GM18951 (cell line): ENCODE results near the gene ALMS1.
"Not testable (repeated sequence)": the region's sequence is repeated elsewhere in the genome, so short reads cannot be mapped to it uniquely, and the experiment has no call there.

Experiments
- POLR2A ChIP-seq: IDR thresholded peaks from 4 replicates; pipeline ENCODE4 v1.6.1; 2011; ENCODE audit warnings: mild to moderate bottlenecking; ENCODE audit not compliant: insufficient read length, insufficient read depth; ENCODE audit errors: extremely low read depth
- in situ Hi-C: fragments of 300-500 bp; cut with MboI; formaldehyde crosslinking; loops from one replicate; pipeline ENCODE4 v1.12.0; 2022; ENCODE audit warnings: low sequenced_read_pairs, mixed read lengths, inconsistent platforms; ENCODE audit not compliant: unreplicated experiment

ALMS1 gene

DNA sequence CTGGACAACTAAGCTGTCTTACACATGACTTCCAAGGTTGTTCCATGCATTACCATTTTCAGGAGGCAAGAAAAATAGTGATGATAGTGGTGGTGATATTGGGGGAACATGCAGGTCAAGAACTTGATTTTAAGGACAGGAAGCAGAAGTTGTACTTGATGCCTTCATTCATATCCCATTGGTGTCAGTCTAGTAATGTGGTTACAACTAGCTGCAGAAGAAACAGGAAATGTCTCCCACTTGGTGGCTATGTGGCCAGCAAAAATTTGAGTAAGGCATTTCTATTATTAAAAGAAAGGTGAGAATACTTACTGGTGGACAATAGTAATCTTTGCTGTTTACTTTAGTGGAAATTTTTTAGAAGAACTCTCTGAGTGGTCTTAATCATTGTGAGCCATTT, 103.4 kb downstream of the ALMS1 start:
- in situ Hi-C loops = no loop called here
- TF ChIP-seq POLR2A = no peak

- in situ Hi-C loops = no loop called here
- no peak for TF ChIP-seq POLR2A
Observed at GRCh38 chr2:73494031-73494430, 108.4 kb downstream of the ALMS1 start.

DNA sequence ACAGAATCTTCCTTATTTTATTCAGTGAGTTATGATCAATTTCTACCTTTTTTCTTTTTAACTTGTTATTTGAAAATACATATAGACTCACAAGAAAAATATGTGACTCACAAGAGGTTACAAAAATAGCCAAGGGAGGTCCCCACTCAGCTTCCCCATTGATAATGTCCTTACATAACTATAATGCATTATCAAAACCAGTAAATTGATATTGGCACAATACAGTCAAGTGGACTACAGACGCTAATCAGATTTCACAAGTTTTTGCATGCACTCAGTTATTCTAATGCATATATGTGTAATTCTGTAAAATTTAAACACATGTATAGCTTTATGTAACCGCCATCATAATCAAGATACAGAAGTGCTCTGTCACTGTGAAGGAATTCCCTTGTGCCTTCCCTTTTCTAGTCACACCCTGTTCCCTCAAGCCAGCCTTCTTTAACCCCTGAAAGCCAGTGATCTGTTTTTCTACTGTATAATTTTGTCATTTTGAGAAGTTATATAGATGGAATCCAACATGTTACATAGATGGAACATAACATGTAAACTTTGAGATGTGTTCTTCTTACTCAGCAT, 118.4 kb downstream of the ALMS1 start:
- no peak for TF ChIP-seq POLR2A
- in situ Hi-C loops = no loop called here

GRCh38 chr2:73504850-73505249, 119.2 kb downstream of the ALMS1 start:
- in situ Hi-C loops = not testable (repeated sequence)

DNA sequence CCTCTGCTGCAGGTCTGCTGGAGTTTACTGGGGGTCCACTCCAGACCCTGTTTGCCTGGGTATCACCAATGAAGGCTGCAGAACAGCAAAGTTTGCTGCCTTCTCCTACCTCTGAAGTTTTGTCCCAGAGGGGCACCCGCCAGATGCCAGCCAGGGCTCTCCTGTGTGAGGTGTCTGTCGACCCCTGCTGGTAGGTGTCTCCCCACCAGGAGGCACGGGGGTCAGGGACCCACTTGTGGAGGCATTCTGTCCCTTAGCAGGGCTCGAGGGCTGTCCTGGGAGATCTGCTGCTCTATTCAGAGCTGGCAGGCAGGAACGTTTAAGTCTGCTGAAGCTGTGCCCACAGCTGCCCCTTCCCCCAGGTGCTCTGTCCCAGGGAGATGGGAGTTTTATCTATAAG, 124.8 kb downstream of the ALMS1 start:
- in situ Hi-C loops = not testable (repeated sequence)

GRCh38 chr2:73516033-73516432, 130.4 kb downstream of the ALMS1 start:
- TF ChIP-seq POLR2A = no peak
- in situ Hi-C loops = no loop called here

GRCh38 chr2:73528688-73529087, 143.1 kb downstream of the ALMS1 start:
- in situ Hi-C loops = no loop called here
- TF ChIP-seq POLR2A = no peak

DNA sequence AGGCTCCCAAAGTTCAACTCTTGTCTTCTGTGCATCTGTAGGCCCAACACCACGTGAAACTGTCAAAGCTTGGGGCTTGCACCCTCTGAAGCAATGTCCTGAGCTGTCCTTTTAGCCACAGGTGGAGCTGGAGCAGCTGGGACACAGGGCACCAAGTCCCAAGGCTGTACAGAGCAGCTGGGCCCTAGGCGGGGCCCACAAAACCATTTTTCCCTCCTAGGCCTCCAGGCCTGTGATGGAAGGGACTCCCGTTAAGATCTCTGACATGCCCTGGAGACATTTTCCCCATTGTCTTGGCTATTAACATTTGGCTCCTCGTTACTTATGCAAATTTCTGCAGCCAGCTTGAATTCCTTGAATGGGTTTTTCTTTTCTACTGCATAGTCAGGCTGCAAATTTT, 145.1 kb downstream of the ALMS1 start:
- in situ Hi-C loops = not testable (repeated sequence)

DNA sequence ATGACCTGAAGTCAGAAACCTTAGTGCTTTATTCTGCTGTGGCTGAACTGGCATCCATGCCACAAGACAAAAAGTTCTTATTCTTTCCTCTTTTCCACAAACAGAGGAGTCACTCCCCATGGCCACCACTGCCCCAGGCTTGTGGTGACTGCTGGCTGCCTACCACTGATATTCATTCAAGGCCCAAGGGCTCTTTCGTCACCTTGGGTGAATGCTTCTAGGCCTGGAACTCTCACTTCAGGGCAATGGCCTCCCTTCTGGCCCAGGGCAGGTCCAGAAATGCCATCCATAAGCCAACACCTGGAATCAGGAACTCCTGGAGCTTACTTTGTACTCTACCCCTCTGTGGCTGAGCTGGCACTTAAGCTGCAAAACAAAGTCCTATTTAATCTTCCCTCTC, 146.7 kb downstream of the ALMS1 start:
- TF ChIP-seq POLR2A = no peak

DNA sequence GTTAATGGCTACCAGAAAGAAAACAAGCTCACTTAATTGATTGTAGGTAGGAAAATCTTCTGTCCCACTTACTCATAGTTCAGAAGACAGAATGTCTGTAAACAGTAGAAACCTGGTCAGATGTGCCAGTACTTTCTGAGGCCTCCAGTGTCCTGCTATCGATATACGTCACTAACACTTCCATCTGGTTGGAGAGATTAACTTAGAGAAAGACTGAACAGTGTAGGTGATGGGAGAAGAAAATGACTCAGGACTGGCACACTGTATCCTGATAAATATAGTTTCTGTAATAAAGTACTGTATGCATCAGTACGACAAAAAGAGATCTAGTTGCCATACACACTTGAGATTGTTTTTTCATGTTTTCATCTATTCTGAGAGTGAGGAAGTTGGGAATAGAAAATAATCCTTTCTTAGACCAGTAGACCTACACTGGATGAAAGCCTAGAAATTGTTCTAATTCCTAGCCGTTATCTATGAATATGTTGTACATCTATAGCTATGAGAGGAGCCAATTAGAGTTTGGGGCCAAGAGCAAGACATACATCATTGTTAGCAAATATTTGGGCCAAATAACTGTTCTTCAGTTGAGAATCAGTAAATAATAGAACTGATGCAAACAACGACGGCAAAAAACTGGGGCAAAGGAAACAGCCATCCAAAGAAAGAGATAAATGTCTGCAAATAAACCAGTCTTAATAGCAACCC, 150.7 kb downstream of the ALMS1 start:
- in situ Hi-C loops = no loop called here
- TF ChIP-seq POLR2A = no peak

More for the DNA sequence above, 146.7 kb downstream of the ALMS1 start:
- in situ Hi-C loops = no loop called here

GRCh38 chr2:73560875-73561274, 175.2 kb downstream of the ALMS1 start:
- in situ Hi-C loops = not testable (repeated sequence)

- TF ChIP-seq POLR2A = no peak
- in situ Hi-C loops = no loop called here
Observed at GRCh38 chr2:73561422-73561821, 175.8 kb downstream of the ALMS1 start.

DNA sequence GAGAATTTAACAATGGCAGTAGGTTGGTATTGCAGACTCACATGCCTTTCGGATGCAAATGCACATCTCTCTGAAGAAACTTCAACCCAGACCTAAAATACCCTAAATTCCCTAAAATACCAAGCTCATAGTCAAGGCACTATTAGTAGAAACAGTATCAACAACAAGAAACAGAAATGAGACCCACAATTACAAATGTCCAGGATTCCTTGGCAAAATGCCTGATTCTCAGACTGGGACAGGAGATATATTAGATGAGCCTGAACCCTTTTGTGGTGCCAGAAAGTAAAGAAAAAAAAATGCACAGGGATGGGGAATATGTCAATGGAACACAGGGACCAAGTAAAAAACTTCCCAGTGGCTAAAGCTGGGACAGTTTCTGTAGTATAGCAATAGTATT, 179.3 kb downstream of the ALMS1 start:
- in situ Hi-C loops = no loop called here

GRCh38 chr2:73566288-73566878, 180.7 kb downstream of the ALMS1 start:
- in situ Hi-C loops = no loop called here
- no peak for TF ChIP-seq POLR2A

More for the DNA sequence above, 179.3 kb downstream of the ALMS1 start:
- TF ChIP-seq POLR2A = no peak
